GM18498 (cell line): ENCODE data around the gene KEAP1.
"Not testable (repeated sequence)": the region's sequence is repeated elsewhere in the genome, so short reads cannot be mapped to it uniquely, and the experiment has no call there.

ENCODE experiments used
- ATAC-seq: cut with Tn5 transposase; IDR thresholded peaks from one replicate; pipeline ENCODE4 v1.9.1; 2021; ENCODE audit warnings: mild to moderate bottlenecking, moderate library complexity; ENCODE audit not compliant: unreplicated experiment

KEAP1 gene

DNA sequence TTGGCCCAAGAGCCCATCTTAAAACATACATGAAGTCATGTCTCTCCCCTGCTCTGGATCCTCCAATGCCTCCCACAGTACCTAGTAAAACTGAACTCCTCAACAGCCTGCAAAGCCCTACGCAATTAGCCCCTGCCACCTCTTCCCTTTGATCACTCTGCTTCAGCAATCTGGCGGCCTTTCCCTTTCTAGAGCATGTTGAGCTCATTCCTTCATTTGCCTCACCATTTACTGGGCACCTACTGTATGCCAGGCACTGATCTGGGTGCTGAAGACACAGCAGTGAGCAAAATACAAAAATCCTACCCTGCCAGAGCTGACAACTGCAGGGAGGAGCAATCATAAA is 2.9 kb downstream of the KEAP1 start:
- no peak for ATAC-seq

DNA sequence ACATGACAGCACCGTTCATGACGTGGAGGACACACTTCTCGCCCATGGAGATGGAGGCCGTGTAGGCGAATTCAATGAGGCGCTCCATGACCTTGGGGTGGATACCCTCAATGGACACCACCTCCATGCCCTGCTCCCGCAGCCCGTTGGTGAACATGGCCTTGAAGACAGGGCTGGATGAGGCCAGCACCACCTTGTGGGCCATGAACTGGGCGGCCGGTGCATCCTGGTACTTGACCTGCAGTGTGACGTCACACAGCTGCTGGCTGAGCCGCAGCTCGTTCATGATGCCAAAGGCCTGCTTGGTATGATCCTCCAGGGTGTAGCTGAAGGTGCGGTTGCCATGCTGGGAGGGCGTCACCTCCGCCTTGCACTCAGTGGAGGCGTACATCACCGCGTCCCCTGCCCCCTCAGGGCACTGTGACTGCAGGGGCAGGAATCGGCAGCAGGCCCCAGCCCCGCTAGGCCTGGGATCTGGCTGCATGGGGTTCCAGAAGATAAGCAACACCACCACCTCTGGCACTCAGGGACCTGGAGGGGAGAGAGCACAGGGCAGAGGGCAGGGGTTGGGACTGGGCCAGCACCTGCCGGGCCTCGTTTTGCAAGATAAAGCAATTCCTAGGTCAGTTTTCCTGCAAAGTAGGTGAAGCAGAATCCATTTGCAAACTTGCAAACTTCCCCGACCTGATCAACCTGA is 3.5 kb downstream of the KEAP1 start:
- no peak for ATAC-seq

DNA sequence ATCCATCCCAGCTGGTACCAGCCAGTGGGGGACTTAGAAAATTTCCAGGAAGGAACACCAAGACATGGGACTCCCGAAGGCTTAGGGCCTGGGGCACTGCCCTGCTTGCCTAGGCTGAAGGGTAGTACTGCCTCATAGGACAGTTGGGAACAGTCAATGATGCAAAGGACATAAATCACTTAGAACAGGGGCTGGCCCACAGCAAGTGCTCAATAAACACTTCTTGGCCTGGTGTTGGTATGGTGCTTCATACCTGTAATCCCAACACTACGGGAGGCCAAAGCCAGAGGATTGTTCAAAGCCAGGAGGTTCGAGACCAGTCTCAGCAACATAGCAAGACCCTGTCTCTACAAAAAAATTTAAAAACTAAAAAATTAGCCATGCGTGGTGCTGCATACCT is 5.8 kb downstream of the KEAP1 start:
- no peak for ATAC-seq

DNA sequence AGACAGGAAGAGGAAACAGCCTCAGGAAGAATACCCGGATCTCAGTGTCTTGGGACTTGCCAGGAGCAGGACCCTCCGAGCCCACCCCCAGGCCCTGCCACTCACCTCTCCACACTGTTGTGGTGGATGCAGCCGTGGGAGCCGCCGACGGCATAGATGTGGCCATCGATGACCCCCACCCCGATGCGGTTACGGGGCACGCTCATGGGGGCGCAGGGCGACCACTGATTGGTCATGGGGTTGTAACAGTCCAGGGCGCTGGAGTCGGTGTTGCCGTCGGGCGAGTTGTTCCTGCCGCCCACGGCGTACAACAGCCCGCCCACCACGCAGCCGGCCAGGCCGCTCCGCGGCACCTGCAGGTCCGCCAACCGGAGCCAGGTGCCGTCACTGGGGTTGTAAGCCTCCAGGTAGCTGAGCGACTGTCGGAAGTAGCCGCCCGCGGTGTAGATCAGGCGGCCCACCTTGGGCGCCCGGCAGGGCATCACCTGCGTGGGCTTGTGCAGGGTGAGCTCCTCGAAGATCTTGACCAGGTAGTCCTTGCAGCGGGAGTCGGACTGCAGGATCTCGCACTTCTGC is 11.6 kb downstream of the KEAP1 start:
- ATAC-seq, result no peak

DNA sequence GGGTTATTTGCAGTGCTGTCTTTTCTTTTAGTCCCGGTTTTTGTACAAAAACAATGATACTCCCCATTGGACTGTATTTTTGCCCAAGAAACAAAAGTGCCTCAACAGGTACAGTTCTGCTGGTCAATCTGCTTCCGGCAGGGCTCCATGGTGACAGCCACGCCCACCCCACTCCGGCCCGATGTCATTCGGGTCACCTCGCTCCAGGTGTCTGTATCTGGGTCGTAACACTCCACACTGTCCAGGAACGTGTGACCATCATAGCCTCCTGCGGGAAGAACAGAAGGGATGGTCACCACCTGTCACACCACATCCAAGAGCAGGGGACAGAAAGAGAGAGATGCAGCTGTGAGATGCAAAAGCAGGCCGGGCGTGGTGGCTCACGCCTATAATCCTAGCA is 16.6 kb downstream of the KEAP1 start:
- ATAC-seq, result no peak

DNA sequence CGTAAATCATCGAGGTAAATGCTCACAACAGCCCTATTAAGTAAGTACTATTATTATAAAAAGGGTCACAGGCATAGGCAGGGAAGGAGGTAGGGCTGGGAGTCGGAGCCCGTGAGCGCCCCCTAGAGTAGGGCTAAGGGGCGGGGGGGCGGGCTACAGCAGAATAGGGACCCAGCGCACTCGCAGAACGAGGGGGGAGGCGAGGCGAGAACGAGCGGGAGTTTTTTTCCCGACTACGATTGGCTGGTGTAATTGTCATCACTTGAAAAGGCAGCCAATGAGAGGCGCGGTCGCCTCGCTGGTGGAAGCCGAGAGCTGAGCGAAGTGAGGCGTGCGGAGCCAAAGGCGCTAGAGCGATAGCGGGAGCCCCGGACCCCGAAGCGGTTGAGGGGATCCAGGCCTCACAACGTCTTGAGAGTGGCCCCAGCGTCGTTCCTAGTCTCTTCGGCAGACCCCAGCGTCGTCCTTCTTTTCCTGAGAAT is 24.2 kb downstream of the KEAP1 start:
- ATAC-seq, result no peak

DNA sequence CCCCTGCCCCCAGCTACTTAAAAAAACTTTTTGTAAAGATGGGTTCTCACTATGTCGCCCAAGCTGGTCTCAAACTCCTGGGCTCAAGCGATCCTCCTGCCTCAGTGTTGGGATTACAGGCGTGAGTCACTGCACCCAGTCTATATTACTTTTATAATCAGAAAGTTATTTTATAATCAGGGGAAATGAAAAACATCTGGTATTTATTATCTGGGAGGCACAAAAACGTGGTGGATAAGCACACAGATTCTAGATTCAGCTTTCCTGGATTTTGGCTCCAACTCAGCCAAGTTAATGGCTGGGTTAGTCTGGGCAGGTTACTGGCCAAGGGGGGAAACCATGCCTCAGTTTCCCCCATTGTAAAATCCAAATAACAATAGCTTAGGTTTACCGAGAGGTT is 24.7 kb downstream of the KEAP1 start:
- ATAC-seq, result no peak

DNA sequence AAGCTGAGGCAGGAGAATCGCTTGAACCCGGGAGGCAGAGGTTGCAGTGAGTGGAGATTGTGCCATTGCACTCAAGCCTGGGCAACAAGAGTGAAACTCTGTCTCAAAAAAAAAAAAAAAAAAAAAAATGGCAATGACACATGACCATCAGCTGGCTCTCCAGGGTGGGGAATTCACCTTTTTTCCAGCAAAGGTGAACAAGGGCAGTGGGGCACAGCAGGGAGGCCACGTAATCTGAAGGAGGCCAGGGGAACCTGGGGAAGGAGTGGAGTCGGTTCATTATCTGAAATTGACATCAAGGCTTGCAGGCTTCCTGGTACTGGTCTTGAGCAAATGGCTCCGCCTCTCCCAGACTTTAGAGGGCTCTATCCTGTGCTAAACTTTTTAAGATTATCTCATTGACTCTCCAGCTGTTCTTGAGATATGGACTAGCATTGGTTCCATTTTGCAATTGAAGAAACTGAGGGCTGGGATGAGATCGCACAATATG is 28.1 kb downstream of the KEAP1 start:
- ATAC-seq, result no peak

DNA sequence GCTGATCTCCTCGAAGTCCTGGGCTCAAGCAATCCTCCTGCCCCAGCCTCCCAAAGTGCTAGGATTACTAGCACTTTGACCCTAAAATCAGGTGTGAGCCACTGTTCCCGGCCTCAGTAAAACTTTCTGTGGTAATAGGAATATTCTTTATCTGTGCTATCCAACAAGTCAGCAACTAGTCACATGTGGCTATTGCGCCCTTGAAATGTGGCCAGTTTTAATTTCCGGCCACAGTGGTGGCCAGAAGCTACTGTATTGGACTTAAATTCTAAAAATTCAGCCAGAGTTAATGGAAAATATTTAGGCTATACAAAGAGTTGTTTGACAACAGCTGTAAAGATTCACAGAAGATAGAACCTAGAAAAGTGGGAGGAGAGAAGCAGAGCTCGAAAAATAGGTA is 30.0 kb downstream of the KEAP1 start:
- ATAC-seq, result no peak

DNA sequence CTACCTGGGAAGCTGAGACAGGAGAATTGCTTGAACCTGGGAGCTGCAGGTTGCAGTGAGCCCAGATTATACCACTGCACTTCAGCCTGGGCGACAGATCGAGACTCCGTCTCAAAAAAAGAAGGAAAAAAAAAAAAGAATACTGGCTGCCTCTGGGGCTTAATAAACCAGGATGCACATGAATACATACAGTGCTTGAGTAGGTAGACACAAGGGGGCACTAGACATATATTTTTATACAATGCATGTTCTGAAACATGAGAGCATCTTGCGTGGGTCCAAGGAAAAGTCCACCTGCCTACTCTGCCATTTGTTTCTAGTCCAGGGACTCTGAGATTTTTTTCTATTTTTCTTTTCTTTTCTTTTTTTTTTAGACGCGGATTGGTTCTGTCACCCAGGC is 31.2 kb downstream of the KEAP1 start:
- no peak for ATAC-seq

DNA sequence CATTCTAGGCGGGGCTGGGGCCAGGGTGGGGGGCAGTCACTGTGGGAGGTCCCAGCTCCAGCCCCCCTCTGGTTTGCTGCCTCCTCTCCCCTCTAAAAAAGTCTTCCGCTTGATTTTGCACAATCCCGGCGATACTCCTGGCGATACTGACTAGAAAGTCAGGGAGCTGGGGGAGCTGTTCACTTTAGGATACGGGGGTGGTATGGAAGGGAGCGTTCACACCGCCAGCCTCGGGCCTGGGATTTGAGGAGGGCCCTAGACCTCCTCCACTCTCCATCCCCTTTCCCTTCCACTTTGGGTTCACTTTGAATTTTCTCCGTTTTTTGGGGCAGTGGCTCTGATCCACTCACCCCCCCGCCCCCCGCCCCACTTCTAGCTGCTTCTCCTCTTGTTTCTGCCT is 35.0 kb downstream of the KEAP1 start:
- ATAC-seq, result no peak

DNA sequence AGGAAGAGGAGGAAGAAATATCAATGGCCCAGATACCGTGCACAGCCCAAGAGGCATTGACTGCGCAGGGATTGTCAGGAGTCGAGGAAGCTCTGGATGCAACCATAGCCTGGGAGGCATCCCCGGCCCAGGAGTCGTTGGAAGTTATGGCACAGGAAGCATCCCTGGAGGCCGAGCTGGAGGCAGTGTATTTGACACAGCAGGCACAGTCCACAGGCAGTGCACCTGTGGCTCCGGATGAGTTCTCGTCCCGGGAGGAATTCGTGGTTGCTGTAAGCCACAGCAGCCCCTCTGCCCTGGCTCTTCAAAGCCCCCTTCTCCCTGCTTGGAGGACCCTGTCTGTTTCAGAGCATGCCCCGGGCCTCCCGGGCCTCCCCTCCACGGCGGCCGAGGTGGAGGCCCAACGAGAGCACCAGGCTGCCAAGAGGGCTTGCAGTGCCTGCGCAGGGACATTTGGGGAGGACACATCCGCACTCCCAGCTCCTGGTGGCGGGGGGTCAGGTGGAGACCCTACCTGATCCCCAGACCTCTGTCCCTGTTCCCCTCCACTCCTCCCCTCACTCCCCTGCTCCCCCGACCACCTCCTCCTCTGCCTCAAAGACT is 36.0 kb downstream of the KEAP1 start:
- ATAC-seq, result no peak

DNA sequence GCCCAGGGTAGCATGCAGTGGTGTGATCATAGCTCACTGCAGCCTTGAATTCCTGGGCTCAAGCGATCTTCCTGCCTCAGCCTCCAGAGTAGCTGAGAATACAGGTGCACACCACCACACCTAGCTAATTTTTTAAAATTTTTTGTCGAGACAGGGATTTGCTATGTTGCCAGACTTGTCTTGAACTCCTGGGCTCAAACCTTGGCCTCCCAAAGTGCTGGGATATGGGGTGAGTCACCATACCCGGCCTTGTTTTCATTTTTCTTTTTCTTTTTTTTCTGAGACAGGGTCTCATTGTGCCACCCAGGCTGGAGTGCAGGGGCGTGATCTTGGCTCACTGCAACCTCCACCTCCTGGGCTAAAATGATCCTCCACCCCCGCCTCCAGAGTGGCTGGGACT is 38.7 kb downstream of the KEAP1 start:
- ATAC-seq, result no peak

DNA sequence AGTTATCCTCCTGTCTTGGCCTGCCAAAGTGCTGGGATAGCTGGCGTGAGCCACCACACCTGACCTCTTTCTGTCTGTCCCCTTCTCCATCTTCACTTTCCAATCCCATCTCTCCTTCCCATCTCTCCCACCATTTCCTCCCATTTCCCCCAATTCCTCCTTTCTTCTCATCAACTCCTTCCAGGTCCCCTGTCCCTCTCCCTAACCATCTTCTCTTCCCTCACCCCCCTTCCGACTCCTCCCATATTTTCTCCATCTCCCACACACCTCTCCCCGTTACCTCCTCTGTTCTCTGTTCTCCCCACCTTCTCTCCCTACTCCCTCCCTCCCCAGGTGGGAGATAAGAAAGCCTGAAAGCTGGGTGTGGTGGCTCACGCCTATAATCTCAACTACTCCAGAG is 40.6 kb downstream of the KEAP1 start:
- ATAC-seq, result no peak

DNA sequence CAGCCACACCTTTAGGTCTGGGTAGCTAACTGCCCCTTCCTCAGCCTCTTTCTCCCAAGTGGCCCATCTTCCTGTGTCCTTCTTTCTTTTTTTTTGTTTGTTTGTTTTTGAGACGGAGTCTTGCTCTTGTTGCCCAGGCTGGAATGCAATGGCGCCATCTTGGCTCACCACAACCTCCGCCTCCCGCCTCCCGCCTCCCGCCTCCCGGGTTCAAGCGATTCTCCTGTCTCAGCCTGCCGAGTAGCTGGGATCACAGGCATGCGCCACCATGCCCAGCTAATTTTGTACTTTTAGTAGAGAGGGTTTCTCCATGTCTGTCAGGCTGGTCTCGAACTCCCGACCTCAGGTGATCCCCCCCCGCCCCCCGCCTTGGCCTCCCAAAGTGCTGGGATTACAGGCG is 41.1 kb downstream of the KEAP1 start:
- ATAC-seq, result not testable (repeated sequence)

DNA sequence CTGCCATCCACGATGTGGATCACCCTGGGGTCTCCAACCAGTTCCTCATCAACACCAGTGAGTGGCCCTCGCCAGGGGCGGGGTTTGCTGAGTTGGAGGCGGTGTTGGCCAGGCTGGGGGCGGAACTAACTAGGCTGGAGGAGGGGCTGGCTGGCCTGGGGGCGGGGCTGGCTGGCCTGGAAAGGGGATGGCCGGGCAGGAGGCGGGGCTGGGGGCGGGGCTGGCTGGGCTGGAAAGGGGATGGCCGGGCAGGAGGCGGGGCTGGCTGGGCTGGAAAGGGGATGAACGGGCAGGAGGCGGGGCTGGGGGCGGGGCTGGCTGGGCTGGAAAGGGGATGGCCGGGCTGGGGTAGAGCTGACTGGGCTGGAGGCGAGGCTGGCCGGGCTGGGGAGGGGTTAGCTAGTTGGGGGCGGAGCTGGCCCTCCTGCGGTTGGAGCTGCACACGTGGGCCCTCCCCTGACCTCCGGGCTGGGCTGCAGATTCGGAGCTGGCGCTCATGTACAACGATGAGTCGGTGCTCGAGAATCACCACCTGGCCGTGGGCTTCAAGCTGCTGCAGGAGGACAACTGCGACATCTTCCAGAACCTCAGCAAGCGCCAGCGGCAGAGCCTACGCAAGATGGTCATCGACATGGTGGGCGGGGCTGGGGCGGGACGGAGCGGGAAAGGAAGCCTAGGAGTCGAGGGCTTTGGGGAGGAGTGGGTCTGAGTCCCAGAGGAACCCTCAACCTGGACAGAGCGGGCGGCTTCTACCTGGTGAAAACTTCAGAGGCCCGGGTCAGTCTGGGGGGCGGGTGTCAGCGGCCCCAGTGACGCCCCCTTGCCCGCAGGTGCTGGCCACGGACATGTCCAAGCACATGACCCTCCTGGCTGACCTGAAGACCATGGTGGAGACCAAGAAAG is 41.9 kb downstream of the KEAP1 start:
- ATAC-seq, result peak; percentile 91

DNA sequence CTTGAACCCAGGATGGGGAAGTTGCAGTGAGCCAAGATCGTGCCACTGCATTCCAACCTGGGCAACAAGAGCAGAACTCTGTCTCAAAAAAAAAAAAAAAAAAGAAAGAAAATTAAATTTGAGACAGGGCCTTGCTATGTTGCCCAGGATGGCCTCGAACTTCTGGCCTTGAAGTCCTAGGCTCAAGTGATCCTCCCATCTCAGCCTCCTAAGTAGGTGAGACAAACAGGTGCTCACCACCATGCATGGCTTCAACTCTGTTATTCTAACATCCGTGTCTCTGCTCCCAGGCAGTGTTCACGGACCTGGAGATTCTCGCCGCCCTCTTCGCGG is 42.5 kb downstream of the KEAP1 start:
- no peak for ATAC-seq

DNA sequence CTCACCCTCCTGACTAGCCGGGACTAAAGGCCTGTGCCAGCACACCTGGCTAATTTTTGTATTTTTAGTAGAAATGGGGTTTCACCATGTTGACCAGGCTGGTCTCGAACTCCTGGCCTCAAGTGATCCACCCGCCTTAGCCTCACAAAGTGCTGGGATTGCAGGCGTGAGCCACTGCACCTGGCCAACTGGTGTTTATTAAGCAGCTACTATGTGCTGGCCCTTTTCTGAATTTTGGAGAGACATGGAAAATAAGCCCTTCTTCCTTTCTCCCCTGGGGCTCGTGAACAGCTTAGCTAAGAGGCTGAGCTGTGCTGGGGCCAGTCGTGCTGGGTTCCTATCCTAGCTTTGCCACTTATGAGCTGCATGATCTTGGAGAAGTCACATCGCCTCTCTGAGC is 44.4 kb downstream of the KEAP1 start:
- not testable (repeated sequence) for ATAC-seq

DNA sequence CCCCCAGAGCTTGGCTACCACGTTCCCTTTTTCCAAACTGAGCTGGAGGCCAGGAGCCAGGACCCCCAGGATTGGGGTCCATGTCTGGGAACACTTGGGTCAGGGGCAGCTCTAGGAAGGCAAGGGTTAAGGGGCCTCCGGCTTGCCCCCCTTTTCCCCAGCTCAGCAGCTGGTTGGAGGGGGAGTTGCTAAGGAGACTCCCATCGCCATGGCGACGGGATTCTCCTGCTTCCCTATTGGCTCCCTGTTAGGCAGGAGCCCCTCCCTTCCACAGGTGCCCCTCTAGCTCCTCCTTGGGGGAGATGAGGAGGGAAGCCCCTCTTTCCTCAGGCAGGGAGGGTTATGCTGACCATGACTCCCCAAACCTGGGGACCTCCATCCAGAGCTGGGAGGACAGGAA is 48.9 kb downstream of the KEAP1 start:
- ATAC-seq, result no peak

DNA sequence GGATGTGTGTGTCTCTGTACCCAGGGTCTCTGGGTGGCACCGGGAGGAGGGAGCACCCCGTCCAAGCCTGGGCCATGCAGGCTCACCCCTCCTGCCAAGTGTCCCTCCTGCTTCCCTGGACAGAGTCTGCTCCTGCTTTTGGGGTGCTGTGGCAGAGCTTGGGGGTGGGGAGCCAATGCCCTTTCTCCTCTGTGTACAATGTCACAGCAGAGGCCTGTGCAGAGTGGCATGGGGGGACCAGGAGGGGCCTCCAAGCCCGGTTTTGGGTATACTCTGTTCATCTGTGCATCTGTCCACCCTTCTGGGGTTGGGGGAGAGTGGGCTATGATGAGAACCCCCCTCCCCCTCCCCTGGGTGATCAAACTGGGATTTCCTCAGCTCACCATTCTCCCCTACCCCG is 49.3 kb downstream of the KEAP1 start:
- no peak for ATAC-seq

DNA sequence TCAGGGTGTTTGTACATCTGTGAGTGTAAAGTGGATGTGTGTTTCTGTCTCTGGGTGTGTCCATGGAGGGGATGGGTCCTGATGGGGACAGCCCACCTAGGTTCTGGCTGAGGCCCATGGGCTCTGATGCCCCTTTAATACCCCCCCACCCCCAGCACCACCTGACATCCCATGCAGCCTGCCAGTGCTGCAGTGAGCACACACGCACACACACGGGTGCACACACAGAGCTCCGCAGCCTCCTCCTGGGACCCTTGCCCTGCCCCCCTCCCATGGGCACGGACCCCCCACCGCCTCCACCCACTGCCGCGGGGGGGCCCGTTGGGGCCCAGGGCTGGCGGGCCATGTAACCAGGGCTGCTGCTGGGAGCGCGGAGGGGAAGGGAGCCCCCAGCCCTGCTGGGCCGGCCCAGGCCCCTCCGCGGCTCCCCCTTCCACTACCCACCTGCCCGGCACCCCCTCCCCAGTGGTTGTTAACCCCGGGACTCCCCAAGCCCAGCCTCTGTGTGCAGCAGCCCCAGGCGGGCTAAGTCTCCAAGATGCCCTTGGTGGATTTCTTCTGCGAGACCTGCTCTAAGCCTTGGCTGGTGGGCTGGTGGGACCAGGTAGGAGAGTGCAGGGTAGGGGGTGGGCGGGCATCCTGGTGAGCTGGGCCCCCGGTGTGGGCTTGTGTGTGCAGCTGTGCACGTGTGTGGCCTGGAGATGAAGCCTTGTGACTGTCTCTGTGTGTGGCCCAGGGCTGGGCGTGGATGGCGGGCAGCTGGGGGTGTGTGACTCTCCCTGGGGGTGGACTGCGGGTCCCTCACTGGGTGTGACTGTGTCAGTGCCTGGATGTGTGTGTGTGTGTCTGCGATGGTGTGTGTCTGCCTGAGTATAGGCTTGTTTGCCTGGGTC is 50.2 kb downstream of the KEAP1 start:
- no peak for ATAC-seq
